ENCODE measurements around the gene SPAG7.

GRCh38 chr17:4937553-4937952, 30.1 kb downstream of the SPAG7 start:
- no peak for TF ChIP-seq CTCF (IDR thresholded peaks at IDR 0.05)
- no peak for TF ChIP-seq POLR2A (IDR thresholded peaks at IDR 0.05)
